Measurements from ENCODE around the gene MAP3K13.

The MAP3K13 gene

DNA sequence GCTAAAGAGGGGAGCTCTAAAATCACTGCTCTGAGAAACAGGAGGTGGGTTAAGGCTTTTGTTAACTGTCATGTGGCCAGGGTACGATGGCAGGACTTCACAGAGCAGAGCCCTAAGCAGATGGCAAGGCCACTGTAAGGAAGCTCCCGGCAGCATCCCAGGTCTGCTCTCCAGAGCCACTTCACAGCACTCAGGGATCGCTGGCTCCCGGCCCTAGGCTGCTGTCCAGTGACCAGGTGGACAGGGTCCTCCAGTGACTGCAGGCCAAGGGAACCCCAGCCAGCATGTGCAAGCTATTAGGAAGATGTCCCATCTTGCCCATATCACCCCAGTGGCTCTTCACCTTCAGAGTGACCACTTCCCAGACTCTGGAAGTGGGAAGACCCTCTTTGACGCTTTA is 125.5 kb downstream of the MAP3K13 start:
- TF ChIP-seq GATA2 (IDR thresholded peaks at IDR 0.05; ENCODE audit: low read depth, low read length) (no peak), GATA3 (IDR thresholded peaks at IDR 0.05; ENCODE audit: low read depth, low read length) (no peak)

DNA sequence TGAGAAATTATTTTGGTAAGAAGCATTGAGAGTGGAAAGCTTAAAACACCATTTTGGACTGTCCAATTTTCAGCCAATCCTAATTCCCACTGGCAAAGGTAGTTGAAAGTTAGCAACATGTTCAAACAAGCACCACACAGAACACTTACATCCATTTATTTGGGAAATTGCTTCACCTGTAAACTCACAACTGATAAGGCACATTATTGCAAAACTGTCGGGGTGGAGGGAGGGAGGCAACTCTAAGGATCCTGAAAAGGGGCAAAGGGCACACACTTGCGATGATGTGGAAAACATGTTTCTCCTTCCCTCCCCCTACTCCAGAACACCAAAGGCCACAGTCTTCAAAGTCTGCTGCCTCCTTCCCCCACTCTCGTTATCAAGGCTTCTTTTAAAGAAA is 126.5 kb downstream of the MAP3K13 start:
- TF ChIP-seq GATA2 (IDR thresholded peaks at IDR 0.05; ENCODE audit: low read depth, low read length) (no peak), GATA3 (IDR thresholded peaks at IDR 0.05; ENCODE audit: low read depth, low read length) (no peak)

DNA sequence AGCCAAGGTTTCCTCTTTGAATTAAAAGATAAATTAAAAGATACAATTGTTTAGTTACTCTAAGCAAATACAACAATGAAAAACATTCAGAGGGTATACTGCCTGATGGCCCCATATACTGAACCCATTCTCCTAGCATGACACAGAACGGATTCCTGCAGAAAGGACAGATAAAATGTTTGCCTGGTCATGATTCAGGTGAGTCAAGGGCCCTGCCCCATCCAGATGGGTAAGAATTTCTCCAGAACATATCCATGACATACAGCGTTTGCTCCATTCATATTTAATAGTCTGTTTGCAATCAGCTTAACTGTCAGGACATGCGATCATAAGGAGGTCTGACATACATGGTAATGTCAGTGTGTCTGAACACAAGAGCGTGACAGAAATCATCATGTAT is 127.3 kb downstream of the MAP3K13 start:
- no peak for TF ChIP-seq GATA2 (IDR thresholded peaks at IDR 0.05; ENCODE audit: low read depth, low read length)
- TF ChIP-seq GATA3 (IDR thresholded peaks at IDR 0.05; ENCODE audit: low read depth, low read length): no peak

DNA sequence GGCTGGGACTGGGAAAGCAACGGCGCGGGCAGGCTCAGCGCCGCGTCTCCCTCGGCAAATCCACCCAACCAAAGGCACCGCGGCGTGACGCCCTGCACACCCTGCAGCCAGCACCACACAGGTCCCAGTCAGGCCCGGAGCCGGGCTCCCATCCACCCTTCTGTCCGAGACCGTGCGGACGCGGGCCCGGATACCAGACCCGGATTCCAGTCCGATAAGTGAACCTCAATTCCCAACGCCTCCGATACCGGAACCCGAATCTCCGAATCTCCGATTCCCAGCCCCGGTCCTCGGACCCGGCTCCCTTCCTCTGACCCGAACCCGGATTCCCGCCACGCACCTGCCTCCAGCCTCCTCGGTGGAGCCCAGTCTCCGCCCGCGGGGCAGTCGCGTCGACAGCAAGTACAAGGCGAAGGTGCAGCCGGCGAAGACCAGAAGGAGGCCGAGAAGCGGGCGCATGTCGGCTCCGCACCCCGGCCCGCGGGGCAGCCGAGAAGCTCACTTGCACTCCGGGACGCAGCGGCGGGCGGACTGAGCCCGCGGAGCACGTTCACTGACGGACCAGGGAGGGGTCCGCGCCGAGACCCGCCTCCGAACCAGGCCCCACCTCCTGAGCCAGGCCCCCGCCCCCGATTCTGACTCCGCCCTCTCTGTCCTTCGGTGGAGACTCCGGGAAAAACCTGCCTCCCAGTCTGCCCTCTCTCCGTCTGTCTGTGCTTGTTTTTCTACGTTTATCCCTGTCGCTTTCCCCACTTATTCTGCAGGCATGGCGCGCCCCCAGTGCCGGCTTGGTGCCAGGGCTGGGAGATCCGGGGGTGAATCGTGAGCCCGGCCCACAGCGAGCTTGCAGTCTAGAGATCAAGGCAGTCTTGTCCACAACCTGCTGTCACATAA is 135.8 kb downstream of the MAP3K13 start, which contains the start of gene TMEM41A:
Gene TMEM41A, minus strand, starts transcription at position 533 of the 894 bp plus-strand sequence. Its CDS starts 74 bp downstream, at position 459.
- no peak for TF ChIP-seq GATA2 (IDR thresholded peaks at IDR 0.05; ENCODE audit: low read depth, low read length)
- TF ChIP-seq GATA3 (IDR thresholded peaks at IDR 0.05; ENCODE audit: low read depth, low read length): no peak

DNA sequence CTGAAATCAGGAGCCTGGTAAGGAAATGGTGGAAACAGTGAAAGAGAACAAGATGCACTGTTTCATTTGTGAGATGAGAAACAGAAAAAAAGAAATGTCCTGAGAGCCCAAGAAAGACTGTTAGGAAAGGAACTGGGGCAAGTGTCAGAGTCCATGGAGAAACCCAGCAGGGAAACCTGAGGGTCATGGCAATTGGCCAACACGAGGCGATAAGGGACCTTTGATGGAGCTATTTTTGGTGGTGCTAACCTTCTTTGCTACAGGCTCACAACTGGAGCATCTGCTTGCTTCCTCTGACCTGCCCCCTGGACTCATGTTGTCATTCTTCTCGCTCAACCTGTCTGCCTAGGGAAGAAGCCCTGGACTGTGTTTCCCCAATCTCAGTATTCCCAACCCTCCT is 140.1 kb downstream of the MAP3K13 start:
- TF ChIP-seq GATA2 (IDR thresholded peaks at IDR 0.05; ENCODE audit: low read depth, low read length) (no peak), GATA3 (IDR thresholded peaks at IDR 0.05; ENCODE audit: low read depth, low read length) (no peak)

DNA sequence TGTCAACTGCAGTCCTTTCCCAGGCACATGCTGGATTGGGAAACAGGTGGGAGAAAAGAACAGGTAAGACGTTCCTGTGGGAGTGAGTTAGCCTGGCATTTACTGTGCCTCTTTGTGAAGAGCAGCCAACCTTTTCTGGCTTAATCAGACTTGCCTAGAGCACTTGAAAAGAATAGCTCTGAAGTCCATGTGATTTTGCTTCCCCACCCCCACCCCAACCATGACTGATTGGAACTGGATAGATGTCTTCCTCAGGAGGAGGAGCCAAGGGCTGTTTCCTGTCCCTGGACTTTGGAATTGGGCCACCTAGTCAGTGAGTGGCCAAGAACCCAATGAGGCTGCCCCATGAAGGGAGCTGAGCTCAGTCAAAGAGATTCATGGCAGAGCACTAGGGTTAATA is 140.6 kb downstream of the MAP3K13 start:
- TF ChIP-seq GATA3 (IDR thresholded peaks at IDR 0.05; ENCODE audit: low read depth, low read length): no peak
- no peak for TF ChIP-seq GATA2 (IDR thresholded peaks at IDR 0.05; ENCODE audit: low read depth, low read length)

DNA sequence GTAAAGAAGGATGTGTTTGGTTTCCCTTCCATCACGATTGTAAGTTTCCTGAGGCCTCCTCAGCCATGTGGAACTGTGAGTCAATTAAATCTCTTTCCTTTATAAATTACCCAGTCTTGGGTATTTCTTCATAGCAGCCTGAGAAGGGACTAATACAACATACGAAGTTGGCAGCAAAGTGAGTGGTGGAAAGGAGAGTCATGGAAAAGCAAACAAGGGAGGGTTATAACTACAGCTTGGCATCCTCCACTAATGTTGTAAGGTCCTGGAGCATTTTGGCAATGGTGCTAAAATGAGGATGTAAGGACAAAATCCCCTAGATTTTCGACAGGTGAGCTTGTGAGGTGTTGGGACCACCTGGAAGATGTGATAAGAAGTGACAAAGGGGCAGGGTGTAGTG is 141.7 kb downstream of the MAP3K13 start:
- TF ChIP-seq GATA3 (IDR thresholded peaks at IDR 0.05; ENCODE audit: low read depth, low read length) (no peak), GATA2 (IDR thresholded peaks at IDR 0.05; ENCODE audit: low read depth, low read length) (no peak)

DNA sequence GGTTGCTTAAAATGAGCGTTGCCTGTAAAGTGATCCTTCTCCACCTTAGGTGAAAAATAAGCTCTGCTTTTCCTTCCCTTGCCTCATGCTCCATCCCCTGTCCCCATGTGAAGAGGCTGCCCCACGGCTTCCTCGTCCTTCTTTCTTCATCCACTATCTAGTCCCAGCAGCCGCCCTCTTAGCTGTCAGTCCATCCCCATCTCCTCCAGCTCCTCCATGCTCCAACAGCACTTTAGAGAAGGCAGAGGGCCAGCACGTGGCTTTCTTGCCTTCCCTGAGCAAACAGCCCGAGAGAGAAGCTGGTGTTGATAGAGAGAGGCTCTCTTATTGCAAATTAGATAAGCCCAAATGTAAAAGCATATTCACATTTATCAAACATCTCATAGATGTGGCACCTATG is 144.9 kb downstream of the MAP3K13 start:
- TF ChIP-seq GATA2 (IDR thresholded peaks at IDR 0.05; ENCODE audit: low read depth, low read length) (no peak), GATA3 (IDR thresholded peaks at IDR 0.05; ENCODE audit: low read depth, low read length) (no peak)

DNA sequence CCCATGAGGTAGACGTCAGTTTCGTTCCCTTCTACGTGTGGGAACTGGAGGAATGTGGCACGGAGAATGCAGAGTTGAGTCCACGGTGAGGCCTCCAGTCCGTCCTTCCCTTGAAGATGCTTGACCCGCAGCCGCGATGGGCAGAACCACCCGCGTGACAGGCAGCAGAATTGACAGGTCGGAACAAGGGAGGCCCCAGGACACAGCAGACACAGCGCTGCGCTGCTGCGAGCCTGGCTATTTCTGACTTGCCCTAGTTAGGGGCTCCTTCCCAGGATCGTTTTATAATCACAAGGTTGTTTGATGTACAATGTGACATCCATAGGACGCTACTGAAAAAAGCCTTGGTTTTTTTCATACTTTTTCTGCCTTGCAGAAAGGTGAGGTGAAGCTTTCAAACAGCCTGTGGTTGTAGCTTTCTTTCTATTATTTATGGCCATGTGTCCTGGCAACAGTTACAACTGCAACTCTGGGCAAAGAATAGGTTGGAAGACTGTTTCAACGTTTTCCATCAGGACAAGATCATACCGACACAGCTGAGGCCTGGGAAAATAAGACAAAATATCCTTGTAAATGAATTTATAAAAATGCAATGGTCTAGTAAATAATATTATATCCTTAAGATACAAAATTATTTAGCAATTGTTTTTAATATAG is 145.5 kb downstream of the MAP3K13 start:
- TF ChIP-seq GATA2 (IDR thresholded peaks at IDR 0.05; ENCODE audit: low read depth, low read length): no peak
- no peak for TF ChIP-seq GATA3 (IDR thresholded peaks at IDR 0.05; ENCODE audit: low read depth, low read length)

DNA sequence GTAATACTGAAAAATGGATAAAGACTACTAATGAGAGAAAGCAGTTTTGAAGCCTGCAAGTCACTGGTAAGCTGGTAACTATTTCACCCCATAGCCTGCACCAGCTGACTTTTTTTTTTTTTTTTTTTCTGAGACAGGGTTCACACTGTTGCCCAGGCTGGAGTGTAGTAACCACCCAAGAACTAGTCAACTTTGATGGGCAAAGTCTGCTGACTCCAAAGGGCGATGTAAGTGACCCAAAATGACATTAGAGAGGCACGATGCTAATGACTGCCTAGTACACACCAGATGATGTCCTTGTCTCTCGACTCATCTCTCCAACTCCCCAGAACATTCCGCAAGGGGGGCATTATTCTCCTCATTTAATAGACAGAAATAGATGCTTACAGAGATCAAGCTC is 148.8 kb downstream of the MAP3K13 start:
- TF ChIP-seq GATA2 (IDR thresholded peaks at IDR 0.05; ENCODE audit: low read depth, low read length) (no peak), GATA3 (IDR thresholded peaks at IDR 0.05; ENCODE audit: low read depth, low read length) (no peak)

DNA sequence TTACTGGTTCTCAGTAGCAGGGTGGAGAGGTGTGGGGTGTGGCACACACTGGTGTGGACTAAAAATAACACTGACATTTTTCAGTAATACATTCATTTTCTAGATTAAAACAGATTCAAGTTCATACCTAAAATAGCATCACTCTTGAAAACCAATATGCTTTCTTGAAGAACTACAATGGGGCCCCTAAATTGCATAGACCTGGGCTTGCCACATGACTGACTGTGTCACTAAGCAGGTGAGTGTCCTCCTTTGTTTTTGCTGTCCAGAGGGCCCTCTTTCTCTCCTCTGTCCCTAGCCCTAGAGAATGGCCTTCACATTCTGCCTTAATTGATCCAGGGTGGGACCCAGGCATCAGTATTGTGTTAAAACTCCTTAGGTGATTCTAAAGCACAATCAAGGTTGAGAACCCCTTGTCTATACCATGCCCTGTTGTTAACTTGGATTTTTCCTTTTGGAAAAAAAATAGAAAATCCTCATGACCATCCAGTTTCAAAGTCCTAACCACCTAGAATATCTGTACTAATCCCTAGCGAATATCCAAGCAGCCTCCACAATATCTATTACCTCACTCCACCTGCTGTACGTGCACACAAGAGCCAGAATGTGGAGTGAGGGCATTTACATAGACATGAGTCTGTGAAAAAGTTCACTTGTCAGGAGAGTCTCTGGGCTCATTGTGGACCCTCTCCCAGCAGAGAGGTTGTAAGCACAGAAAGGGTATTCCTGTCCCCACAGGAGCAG is 154.6 kb downstream of the MAP3K13 start:
- TF ChIP-seq GATA2 (IDR thresholded peaks at IDR 0.05; ENCODE audit: low read depth, low read length): no peak
- TF ChIP-seq GATA3 (IDR thresholded peaks at IDR 0.05; ENCODE audit: low read depth, low read length): no peak

DNA sequence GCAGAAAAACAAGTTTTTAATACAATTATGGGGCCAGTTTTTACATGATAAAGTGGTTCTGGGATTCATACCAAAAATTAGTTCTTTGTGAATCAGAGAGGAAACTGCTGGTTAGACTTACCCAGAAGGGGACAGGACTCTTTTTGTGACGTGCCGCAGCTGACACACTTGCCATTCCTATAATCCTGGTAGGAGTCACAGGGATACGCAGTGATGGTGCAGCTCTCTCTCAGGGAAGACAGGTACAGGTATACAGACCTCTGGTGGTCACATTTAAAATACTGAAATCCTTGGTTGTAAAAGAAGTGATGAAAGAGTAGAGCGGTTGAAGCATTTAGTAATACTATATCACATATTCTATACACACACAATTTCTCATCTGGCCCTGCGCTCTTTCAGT is 156.1 kb downstream of the MAP3K13 start:
- TF ChIP-seq GATA3 (IDR thresholded peaks at IDR 0.05; ENCODE audit: low read depth, low read length) (no peak), GATA2 (IDR thresholded peaks at IDR 0.05; ENCODE audit: low read depth, low read length) (no peak)

DNA sequence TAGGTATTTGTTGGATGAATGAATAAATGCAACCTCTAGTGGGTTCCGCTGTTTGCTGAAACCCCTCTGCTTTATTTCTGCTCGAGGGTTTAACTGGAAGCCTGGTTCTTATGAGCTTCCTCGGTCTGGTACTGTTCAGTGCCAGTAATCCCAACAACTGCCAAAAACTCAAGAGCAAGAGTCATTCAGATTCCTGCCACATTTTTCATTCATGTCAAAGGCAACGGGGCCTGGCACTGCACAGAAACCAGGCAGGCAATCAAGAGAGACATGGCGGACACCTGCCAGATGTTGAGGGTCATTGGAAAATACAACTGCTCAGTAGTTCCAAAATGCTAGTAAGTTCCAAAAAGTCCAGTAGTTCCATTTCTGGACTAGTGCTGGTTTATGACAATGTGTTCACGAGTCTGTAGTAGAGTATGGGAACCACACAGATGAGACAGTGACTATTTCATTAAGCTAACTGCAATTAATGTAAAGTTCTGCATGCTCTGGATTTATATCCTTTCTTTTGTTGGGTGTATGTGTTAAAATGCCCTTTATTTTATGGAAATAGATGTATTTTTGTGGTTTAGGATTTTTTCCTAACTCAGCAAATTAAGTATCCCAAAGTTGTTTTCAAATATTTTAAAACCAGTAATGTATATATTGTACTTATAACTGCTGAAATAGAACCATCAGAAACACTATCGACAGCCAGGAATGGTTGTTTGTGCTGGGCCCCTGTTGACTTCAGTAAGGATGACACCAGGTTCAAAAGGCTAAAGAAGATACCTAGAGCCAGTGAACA is 158.6 kb downstream of the MAP3K13 start:
- TF ChIP-seq GATA2 (IDR thresholded peaks at IDR 0.05; ENCODE audit: low read depth, low read length) (no peak), GATA3 (IDR thresholded peaks at IDR 0.05; ENCODE audit: low read depth, low read length) (no peak)
